Measurements from ENCODE around the gene DMXL1. TPM values are rescaled to one million over a fixed set of nuclear protein-coding genes. Genes with fewer than 3 reads are reported as not detected.
"Not testable (repeated sequence)": the region's sequence is repeated elsewhere in the genome, so short reads cannot be mapped to it uniquely, and the experiment has no call there.

The DMXL1 gene
- total RNA-seq, 1 donor from 2014 or later, result 51.4 TPM

- Histone ChIP-seq H3K9me3 (no peaks in the 10 kb centered on the region), H3K4me1 (peaks cover 32% of the 10 kb centered on the region), H3K4me3 (peak overlapping the region; percentile 94), H3K27ac (peak overlapping the region; percentile 97), H3K27me3 (no peaks in the 10 kb centered on the region), H3K36me3 (no peaks in the 10 kb centered on the region)
- DNase-seq (peak; percentile 90), ATAC-seq (peak; percentile 71)
- intact Hi-C loops (cut with DNase I), result no loop called here
- no peak for TF ChIP-seq CTCF (IDR thresholded peaks at IDR 0.05)
These were observed 384 bp upstream of the DMXL1 start for GRCh38 chr5:119070578-119070827.

- ATAC-seq (peak; percentile 46), DNase-seq (no peak)
- intact Hi-C loops (cut with DNase I), result no loop called here
These were observed 691 bp downstream of the DMXL1 start for GRCh38 chr5:119071561-119071995.

GRCh38 chr5:119072496-119072895 lies 1.6 kb downstream of the DMXL1 start:
- H3K27ac ChIP-seq, result no peak overlapping the region
- H3K27me3 ChIP-seq, result no peaks in the 10 kb centered on the region
- ATAC-seq (no peak), DNase-seq (no peak)
- H3K4me1 ChIP-seq, result peaks cover 41% of the 10 kb centered on the region
- no peaks in the 10 kb centered on the region for H3K9me3 ChIP-seq
- peak overlapping the region; percentile 94 for H3K4me3 ChIP-seq
- no peak for TF ChIP-seq CTCF (IDR thresholded peaks at IDR 0.05)
- H3K36me3 ChIP-seq, result no peaks in the 10 kb centered on the region
- intact Hi-C loops (cut with DNase I), result no loop called here

More at GRCh38 chr5:119071561-119071995, 691 bp downstream of the DMXL1 start:
- Histone ChIP-seq H3K36me3 (no peaks in the 10 kb centered on the region), H3K4me3 (peak overlapping the region; percentile 94), H3K9me3 (no peaks in the 10 kb centered on the region), H3K27ac (peak overlapping the region; percentile 97), H3K4me1 (peaks cover 39% of the 10 kb centered on the region), H3K27me3 (no peaks in the 10 kb centered on the region)
- no peak for TF ChIP-seq CTCF (IDR thresholded peaks at IDR 0.05)

- H3K4me3 ChIP-seq; ATAC-seq; intact Hi-C loops (cut with DNase I); H3K36me3 ChIP-seq; H3K27ac ChIP-seq; DNase-seq; H3K27me3 ChIP-seq; H3K9me3 ChIP-seq: not testable (repeated sequence)
- peaks cover 50% of the 10 kb centered on the region for H3K4me1 ChIP-seq
These were observed 3.0 kb downstream of the DMXL1 start for GRCh38 chr5:119073746-119074337.

- DNase-seq (no peak), ATAC-seq (no peak)
- no peaks in the 10 kb centered on the region for H3K27me3 ChIP-seq
- H3K27ac ChIP-seq, result no peak overlapping the region
- no peaks in the 10 kb centered on the region for H3K36me3 ChIP-seq
- peaks cover 56% of the 10 kb centered on the region for H3K4me1 ChIP-seq
- TF ChIP-seq CTCF (IDR thresholded peaks at IDR 0.05), result no peak
- intact Hi-C loops (cut with DNase I), result no loop called here
- no peak overlapping the region for H3K4me3 ChIP-seq
- H3K9me3 ChIP-seq, result no peaks in the 10 kb centered on the region
These were observed 3.5 kb downstream of the DMXL1 start for GRCh38 chr5:119074419-119074818.

GRCh38 chr5:119075269-119075668 lies 4.4 kb downstream of the DMXL1 start:
- H3K4me3 ChIP-seq; H3K27ac ChIP-seq; intact Hi-C loops (cut with DNase I); H3K27me3 ChIP-seq; H3K36me3 ChIP-seq; H3K9me3 ChIP-seq; ATAC-seq; DNase-seq: not testable (repeated sequence)
- peaks cover 60% of the 10 kb centered on the region for H3K4me1 ChIP-seq

- intact Hi-C loops (cut with DNase I), result no loop called here
- TF ChIP-seq CTCF (IDR thresholded peaks at IDR 0.05), result no peak
These were observed 5.2 kb downstream of the DMXL1 start for GRCh38 chr5:119076080-119076479.

More at GRCh38 chr5:119076080-119076479, 5.2 kb downstream of the DMXL1 start:
- H3K4me1 ChIP-seq, result peaks cover 60% of the 10 kb centered on the region
- no peak overlapping the region for H3K27ac ChIP-seq
- DNase-seq (no peak), ATAC-seq (no peak)
- no peaks in the 10 kb centered on the region for H3K9me3 ChIP-seq
- H3K36me3 ChIP-seq, result no peaks in the 10 kb centered on the region
- H3K4me3 ChIP-seq, result no peak overlapping the region
- H3K27me3 ChIP-seq, result no peaks in the 10 kb centered on the region

All from upper lobe of right lung (tissue), 1 donor.